DND-41 (cell line): ENCODE results near the gene PLPP7.

Source experiments
- EZH2 ChIP-seq: IDR thresholded peaks from 3 replicates; pipeline ENCODE4 v1.6.1; 2012; ENCODE audit warnings: borderline replicate concordance, low read depth, mild to moderate bottlenecking, moderate library complexity, low read length, inconsistent platforms; ENCODE audit not compliant: severe bottlenecking
- TF ChIP-seq, protein P1 (sequence below): IDR thresholded peaks from 2 replicates; pipeline ENCODE4 v1.5.1; 2012; ENCODE audit warnings: borderline replicate concordance, low read length, moderate library complexity, mild to moderate bottlenecking; ENCODE audit not compliant: poor library complexity, severe bottlenecking; ENCODE audit errors: extremely low read depth

DNA sequence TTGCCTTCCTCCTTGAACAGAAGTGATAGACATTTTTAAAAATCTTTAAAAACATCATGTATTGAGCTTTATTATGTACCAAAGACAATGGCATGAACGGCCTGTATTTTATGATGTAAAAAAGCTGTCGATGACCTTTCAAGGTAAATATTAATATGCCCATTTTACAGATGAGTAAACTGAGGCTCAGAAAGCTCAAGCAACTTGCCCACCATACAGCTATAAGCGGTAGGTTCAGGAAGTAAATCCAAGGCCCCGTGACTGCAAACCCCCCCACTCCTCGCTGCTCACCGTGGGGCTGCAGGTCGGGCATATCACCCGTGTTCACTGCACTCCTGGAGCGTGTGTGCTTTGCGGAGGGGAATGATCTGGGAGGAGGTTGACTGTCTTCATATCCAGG lies 3.4 kb downstream of the PLPP7 start:
- TF ChIP-seq, protein P1, sequence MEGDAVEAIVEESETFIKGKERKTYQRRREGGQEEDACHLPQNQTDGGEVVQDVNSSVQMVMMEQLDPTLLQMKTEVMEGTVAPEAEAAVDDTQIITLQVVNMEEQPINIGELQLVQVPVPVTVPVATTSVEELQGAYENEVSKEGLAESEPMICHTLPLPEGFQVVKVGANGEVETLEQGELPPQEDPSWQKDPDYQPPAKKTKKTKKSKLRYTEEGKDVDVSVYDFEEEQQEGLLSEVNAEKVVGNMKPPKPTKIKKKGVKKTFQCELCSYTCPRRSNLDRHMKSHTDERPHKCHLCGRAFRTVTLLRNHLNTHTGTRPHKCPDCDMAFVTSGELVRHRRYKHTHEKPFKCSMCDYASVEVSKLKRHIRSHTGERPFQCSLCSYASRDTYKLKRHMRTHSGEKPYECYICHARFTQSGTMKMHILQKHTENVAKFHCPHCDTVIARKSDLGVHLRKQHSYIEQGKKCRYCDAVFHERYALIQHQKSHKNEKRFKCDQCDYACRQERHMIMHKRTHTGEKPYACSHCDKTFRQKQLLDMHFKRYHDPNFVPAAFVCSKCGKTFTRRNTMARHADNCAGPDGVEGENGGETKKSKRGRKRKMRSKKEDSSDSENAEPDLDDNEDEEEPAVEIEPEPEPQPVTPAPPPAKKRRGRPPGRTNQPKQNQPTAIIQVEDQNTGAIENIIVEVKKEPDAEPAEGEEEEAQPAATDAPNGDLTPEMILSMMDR, result no peak
- TF ChIP-seq EZH2, result no peak
